Natural killer cell (primary cell): ENCODE results near the gene ITGAV. TPM values are rescaled to one million over a fixed set of nuclear protein-coding genes. Genes with fewer than 3 reads are reported as not detected.

ENCODE experiments used
- ATAC-seq, 3 donors: fragments of 150-1000 bp in 2 of 3; fragments of 200-7000 bp in 1 of 3; cut with Tn5 transposase; 1 replicate in 1 of 3; 2 replicates in 2 of 3; pipeline ENCODE4 v1.10.0; 2021; ENCODE audit warnings: mild to moderate bottlenecking in 2 of 3, moderate library complexity in 2 of 3
- DNase-seq, 2 donors: peaks; one replicate each; pipeline versions ENCODE4 v3.0.0 to v3.0.0-alpha.2; 2013 to 2021; ENCODE audit warnings: mixed read lengths in 1 of 2
- H3K27ac ChIP-seq: one replicate; pipeline ENCODE4 v1.5.1; 2013; ENCODE audit warnings: mild to moderate bottlenecking, low read length
- H3K27me3 ChIP-seq: one replicate; pipeline ENCODE4 v1.6.1; 2013; ENCODE audit warnings: low read length; ENCODE audit not compliant: control insufficient read depth, insufficient read depth
- H3K36me3 ChIP-seq: one replicate; pipeline ENCODE4 v1.6.1; 2013; ENCODE audit warnings: low read length; ENCODE audit not compliant: control insufficient read depth, insufficient read depth
- H3K4me1 ChIP-seq: one replicate; pipeline ENCODE4 v1.6.1; 2013; ENCODE audit warnings: low read length; ENCODE audit not compliant: control insufficient read depth, insufficient read depth
- H3K4me3 ChIP-seq: one replicate; pipeline ENCODE4 v1.5.1; 2013; ENCODE audit warnings: low read length
- H3K9me3 ChIP-seq: one replicate; pipeline ENCODE4 v1.6.1; 2013; ENCODE audit warnings: low read length; ENCODE audit not compliant: control insufficient read depth, insufficient read depth
- H3K27ac Mint-ChIP-seq, 2 donors: one replicate each; pipeline ENCODE4 v1.8.0; 2022; ENCODE audit warnings: mild to moderate bottlenecking in 2 of 2, mixed read lengths in 2 of 2, moderate library complexity in 1 of 2
- H3K27me3 Mint-ChIP-seq, 2 donors: one replicate each; pipeline ENCODE4 v1.8.0; 2022; ENCODE audit warnings: low read depth in 2 of 2, mixed read lengths in 2 of 2
- H3K36me3 Mint-ChIP-seq: one replicate; pipeline ENCODE4 v1.8.0; 2022; ENCODE audit warnings: mixed read lengths
- H3K4me1 Mint-ChIP-seq, 2 donors: one replicate each; pipeline ENCODE4 v1.8.0; 2022; ENCODE audit warnings: mixed read lengths in 2 of 2
- H3K4me3 Mint-ChIP-seq: one replicate; pipeline ENCODE4 v1.8.0; 2022; ENCODE audit warnings: mild to moderate bottlenecking, moderate library complexity, mixed read lengths
- H3K9me3 Mint-ChIP-seq, 2 donors: one replicate each; pipeline ENCODE4 v1.8.0; 2022; ENCODE audit warnings: mixed read lengths in 2 of 2
- WGBS: methylation state at CpG from one replicate; pipeline ENCODE4 v1.1.7; 2013; ENCODE audit warnings: missing lambda C conversion rate; ENCODE audit not compliant: insufficient coverage; 5-methylcytosine and 5-hydroxymethylcytosine counted together
- intact Hi-C: fragments of 100-400 bp; cut with micrococcal nuclease; formaldehyde crosslinking; loops from one replicate; pipeline ENCODE4 v1.14.2; 2022
- total RNA-seq, 4 donors: library from RNA; stranded (reverse); fragments of 120-200 nt in 1 of 4; gene quantifications; one replicate each; pipeline versions ENCODE4 v1.2.3 to v1.2.4, GENCODE V29; 2013 to 2022
- TF ChIP-seq, protein P1 (sequence below): fragments of 200-600 bp; IDR thresholded peaks from one replicate; pipeline ENCODE4 v1.8.0; 2022; ENCODE audit warnings: antibody characterized with exemption

Gene ITGAV
- total RNA-seq, 3 donors from 2014 or later (not counting 1 experiment from before 2014, with no cell fraction given), result 10.7 to 14.7 (median 12.0) TPM

DNA sequence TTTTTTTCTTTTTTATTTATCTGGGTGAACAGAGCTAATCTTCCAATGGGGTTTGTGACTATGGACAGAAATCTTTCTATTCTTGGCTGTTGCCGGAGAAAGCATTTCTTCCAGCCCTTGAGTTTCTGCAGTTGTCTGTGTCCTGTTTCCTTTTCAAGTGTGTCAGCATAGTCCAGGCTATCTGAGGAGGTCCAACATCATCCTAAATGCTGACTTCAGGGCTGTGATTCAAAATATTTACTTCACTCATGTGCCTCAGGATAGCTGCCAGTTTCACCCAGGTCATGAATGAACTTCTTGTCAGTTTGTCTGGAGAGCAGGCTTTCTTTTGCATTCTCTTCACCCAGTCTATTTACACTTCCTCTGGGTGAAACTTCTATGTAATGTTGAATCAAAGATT lies 27.9 kb downstream of the ITGAV start:
- Mint-ChIP-seq H3K27me3 (no peaks in the 10 kb centered on the region), H3K4me1 (peaks cover 0 to 6% of the 10 kb centered on the region in 2 donors), H3K9me3 (no peaks in the 10 kb centered on the region), H3K4me3 (no peak overlapping the region), H3K27ac (no peak overlapping the region), H3K36me3 (no peaks in the 10 kb centered on the region)
- H3K4me3 ChIP-seq, result no peak overlapping the region
- ATAC-seq, result no peak
- no peaks in the 10 kb centered on the region for H3K9me3 ChIP-seq
- no peak for DNase-seq
- no peaks in the 10 kb centered on the region for H3K27me3 ChIP-seq
- H3K27ac ChIP-seq, result no peak overlapping the region
- TF ChIP-seq, protein P1, sequence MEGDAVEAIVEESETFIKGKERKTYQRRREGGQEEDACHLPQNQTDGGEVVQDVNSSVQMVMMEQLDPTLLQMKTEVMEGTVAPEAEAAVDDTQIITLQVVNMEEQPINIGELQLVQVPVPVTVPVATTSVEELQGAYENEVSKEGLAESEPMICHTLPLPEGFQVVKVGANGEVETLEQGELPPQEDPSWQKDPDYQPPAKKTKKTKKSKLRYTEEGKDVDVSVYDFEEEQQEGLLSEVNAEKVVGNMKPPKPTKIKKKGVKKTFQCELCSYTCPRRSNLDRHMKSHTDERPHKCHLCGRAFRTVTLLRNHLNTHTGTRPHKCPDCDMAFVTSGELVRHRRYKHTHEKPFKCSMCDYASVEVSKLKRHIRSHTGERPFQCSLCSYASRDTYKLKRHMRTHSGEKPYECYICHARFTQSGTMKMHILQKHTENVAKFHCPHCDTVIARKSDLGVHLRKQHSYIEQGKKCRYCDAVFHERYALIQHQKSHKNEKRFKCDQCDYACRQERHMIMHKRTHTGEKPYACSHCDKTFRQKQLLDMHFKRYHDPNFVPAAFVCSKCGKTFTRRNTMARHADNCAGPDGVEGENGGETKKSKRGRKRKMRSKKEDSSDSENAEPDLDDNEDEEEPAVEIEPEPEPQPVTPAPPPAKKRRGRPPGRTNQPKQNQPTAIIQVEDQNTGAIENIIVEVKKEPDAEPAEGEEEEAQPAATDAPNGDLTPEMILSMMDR, result no peak
- intact Hi-C loops, result no loop called here
- H3K4me1 ChIP-seq, result no peaks in the 10 kb centered on the region
- 93% methylated on average over 1 of the region's 1 CpG for WGBS
- H3K36me3 ChIP-seq, result no peaks in the 10 kb centered on the region

DNA sequence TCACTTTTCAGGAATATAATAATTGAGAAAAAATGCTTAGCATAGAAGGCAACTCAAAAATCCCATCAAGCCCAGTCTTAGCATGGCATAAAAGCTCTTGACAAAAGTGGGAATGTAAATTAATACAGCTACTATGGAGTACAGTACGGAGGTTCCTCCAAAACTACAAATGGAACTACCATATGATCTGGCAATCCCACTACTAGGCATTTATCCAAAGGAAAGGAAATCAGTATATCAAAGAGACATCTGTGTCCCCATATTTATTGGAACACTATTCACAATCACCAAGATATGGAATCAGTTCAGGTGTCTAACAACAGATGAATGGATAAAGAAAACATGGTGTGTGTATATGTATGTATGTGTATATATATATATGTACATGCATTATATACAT lies 28.8 kb downstream of the ITGAV start:
- Histone ChIP-seq H3K9me3 (no peaks in the 10 kb centered on the region), H3K4me1 (no peaks in the 10 kb centered on the region), H3K27ac (no peak overlapping the region), H3K27me3 (no peaks in the 10 kb centered on the region), H3K4me3 (no peak overlapping the region), H3K36me3 (peaks cover under 1% of the 10 kb centered on the region)
- no peaks in the 10 kb centered on the region for H3K27me3 Mint-ChIP-seq
- no peaks in the 10 kb centered on the region for H3K36me3 Mint-ChIP-seq
- no peak overlapping the region for H3K27ac Mint-ChIP-seq
- ATAC-seq (no peak), DNase-seq (no peak)
- no peaks in the 10 kb centered on the region for H3K9me3 Mint-ChIP-seq
- H3K4me3 Mint-ChIP-seq, result no peak overlapping the region
- intact Hi-C loops, result no loop called here
- H3K4me1 Mint-ChIP-seq, result peaks cover 0 to 13% of the 10 kb centered on the region in 2 donors
- TF ChIP-seq, protein P1, result no peak
- 100% methylated on average over 1 of the region's 1 CpG for WGBS

DNA sequence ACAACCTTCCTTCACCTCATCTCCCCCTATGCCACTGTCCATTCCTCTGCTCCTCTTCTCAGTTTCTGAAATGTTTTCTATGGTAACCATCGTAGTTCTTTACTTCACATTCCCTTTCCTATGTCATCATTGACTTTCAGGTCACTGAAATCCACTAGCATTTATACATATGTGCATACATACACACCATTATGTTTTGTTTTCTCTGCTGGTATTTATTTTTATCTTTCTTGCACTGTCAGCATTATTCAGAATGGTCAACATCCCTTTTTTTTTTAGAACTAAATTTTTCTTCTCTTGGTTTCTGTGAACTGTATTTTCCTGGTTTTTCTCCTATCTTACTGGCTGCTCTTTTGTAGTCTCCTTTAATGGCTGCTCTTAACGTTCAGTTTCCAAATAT lies 33.2 kb downstream of the ITGAV start:
- Mint-ChIP-seq H3K4me3 (no peak overlapping the region), H3K36me3 (no peaks in the 10 kb centered on the region), H3K27me3 (no peaks in the 10 kb centered on the region), H3K27ac (peak overlapping the region in 1 of 2 donors; percentile 21), H3K4me1 (peaks cover 0 to 13% of the 10 kb centered on the region in 2 donors), H3K9me3 (no peaks in the 10 kb centered on the region)
- no peak overlapping the region for H3K27ac ChIP-seq
- intact Hi-C loops, result no loop called here
- no peaks in the 10 kb centered on the region for H3K4me1 ChIP-seq
- no peaks in the 10 kb centered on the region for H3K27me3 ChIP-seq
- no peak for DNase-seq
- H3K9me3 ChIP-seq, result no peaks in the 10 kb centered on the region
- no peak overlapping the region for H3K4me3 ChIP-seq
- TF ChIP-seq, protein P1, result no peak
- H3K36me3 ChIP-seq, result peaks cover 5% of the 10 kb centered on the region
- no peak for ATAC-seq
- WGBS, result 96% methylated on average over 2 of the region's 2 CpGs

DNA sequence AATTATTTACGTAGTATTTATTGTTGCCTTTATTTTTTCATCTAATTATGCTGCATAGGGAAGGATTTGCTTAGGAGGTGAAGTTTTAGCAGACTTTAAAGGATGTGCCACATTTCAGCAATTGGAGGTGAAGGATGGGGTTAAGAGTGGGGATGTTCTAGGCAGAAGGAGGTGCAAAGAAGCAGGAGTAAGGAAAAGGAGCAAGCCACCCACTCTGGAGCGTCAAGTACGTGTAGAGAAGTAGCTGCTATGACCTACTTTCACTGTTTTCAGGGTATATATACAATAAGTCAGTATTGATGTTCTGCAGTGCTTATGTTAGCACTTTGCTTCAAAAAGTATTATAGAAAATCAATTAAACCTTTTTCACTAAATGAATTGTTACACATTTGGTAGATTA lies 34.4 kb downstream of the ITGAV start:
- no peak overlapping the region for H3K4me3 Mint-ChIP-seq
- intact Hi-C loops, result no loop called here
- Histone ChIP-seq H3K9me3 (no peaks in the 10 kb centered on the region), H3K27me3 (no peaks in the 10 kb centered on the region), H3K27ac (no peak overlapping the region), H3K4me1 (no peaks in the 10 kb centered on the region), H3K4me3 (no peak overlapping the region), H3K36me3 (peaks cover 5% of the 10 kb centered on the region)
- H3K27ac Mint-ChIP-seq, result no peak overlapping the region
- H3K9me3 Mint-ChIP-seq, result no peaks in the 10 kb centered on the region
- 95% methylated on average over 3 of the region's 3 CpGs for WGBS
- no peaks in the 10 kb centered on the region for H3K27me3 Mint-ChIP-seq
- H3K4me1 Mint-ChIP-seq, result peaks cover 0 to 13% of the 10 kb centered on the region in 2 donors
- TF ChIP-seq, protein P1, result no peak
- DNase-seq (no peak), ATAC-seq (no peak)
- H3K36me3 Mint-ChIP-seq, result no peaks in the 10 kb centered on the region
